Right lung (tissue), 5 donors: ENCODE measurements around the gene JKAMP. TPM values are rescaled to one million over a fixed set of nuclear protein-coding genes. Genes with fewer than 3 reads are reported as not detected.

Experiments
- DNase-seq, 2 donors: peaks; one replicate each; pipeline ENCODE4 v3.0.0-alpha.2; 2013
- polyA plus RNA-seq, 5 donors: library from polyadenylated mRNA; unstranded; fragments of 120-200 nt; gene quantifications; one replicate each; pipeline versions ENCODE4 v1.2.1 to v1.2.3, GENCODE V29; 2013; ENCODE audit warnings: inconsistent platforms in 1 of 5, low replicate concordance in 1 of 5; ENCODE audit not compliant: insufficient read length in 5 of 5, insufficient read depth in 1 of 5

JKAMP gene
- polyA plus RNA-seq, 5 donors = 70.8 to 98.6 (median 88.4) TPM

GRCh38 chr14:59534361-59534987 is 50.2 kb downstream of the JKAMP start:
- no peak for DNase-seq

- no peak for DNase-seq
These were observed 53.2 kb downstream of the JKAMP start for GRCh38 chr14:59537476-59537875.

GRCh38 chr14:59538936-59539335 is 54.6 kb downstream of the JKAMP start:
- DNase-seq = no peak

GRCh38 chr14:59540852-59541251 is 56.5 kb downstream of the JKAMP start:
- no peak for DNase-seq

- DNase-seq = no peak
These were observed 57.4 kb downstream of the JKAMP start for GRCh38 chr14:59541731-59542130.

- DNase-seq = no peak
These were observed 59.6 kb downstream of the JKAMP start for GRCh38 chr14:59543873-59544272.

- DNase-seq = no peak
These were observed 63.0 kb downstream of the JKAMP start for GRCh38 chr14:59547310-59547709.

Other genes with a start within 250 kb of the JKAMP start
- gene GPR135, start 19.1 kb upstream of the JKAMP start, polyA plus RNA-seq = 1 to 10 TPM; 3.7 to 6.1 (median 5.9) TPM
- 10 to 100 TPM; 33.7 to 58.7 (median 52.8) TPM for gene L3HYPDH, start 109 bp upstream of the JKAMP start, polyA plus RNA-seq
- gene CCDC175, start 92.3 kb downstream of the JKAMP start, polyA plus RNA-seq = 1 to 10 TPM in 1 of 5 donors, under 1 TPM in 4; 0.18 to 1.2 (median 0.66) TPM